Measurements from ENCODE around the gene USP6.
"Not testable (repeated sequence)": the region's sequence is repeated elsewhere in the genome, so short reads cannot be mapped to it uniquely, and the experiment has no call there.

DNA sequence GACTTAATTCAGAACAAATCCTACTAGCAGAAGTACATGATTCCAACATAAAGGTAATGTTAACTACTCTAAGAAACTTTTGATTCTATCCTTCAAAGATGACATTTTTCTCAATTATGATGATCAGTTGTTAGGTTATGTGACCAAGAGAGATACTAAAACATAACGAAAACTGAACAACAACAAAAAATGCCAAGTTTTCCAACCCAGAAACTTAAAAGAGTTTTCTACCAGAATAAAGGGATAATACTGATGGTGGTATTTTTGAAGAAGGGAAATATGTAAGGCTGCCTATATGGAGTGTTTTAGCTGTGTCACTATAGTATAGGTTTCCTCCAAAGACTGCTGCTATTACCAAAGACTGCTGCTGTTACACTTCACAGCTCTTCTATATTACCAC lies 30.3 kb downstream of the USP6 start:
- not testable (repeated sequence) for TF ChIP-seq RAD21 (IDR thresholded peaks at IDR 0.05); TAF1 (conservative IDR thresholded peaks at IDR 0.05); RXRA (IDR thresholded peaks at IDR 0.05); JUND (IDR thresholded peaks at IDR 0.05); SP1 (IDR thresholded peaks at IDR 0.05)
- TF ChIP-seq, protein P1, sequence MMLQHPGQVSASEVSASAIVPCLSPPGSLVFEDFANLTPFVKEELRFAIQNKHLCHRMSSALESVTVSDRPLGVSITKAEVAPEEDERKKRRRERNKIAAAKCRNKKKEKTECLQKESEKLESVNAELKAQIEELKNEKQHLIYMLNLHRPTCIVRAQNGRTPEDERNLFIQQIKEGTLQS (IDR thresholded peaks at IDR 0.05) = not testable (repeated sequence)
- TF ChIP-seq, protein P2, sequence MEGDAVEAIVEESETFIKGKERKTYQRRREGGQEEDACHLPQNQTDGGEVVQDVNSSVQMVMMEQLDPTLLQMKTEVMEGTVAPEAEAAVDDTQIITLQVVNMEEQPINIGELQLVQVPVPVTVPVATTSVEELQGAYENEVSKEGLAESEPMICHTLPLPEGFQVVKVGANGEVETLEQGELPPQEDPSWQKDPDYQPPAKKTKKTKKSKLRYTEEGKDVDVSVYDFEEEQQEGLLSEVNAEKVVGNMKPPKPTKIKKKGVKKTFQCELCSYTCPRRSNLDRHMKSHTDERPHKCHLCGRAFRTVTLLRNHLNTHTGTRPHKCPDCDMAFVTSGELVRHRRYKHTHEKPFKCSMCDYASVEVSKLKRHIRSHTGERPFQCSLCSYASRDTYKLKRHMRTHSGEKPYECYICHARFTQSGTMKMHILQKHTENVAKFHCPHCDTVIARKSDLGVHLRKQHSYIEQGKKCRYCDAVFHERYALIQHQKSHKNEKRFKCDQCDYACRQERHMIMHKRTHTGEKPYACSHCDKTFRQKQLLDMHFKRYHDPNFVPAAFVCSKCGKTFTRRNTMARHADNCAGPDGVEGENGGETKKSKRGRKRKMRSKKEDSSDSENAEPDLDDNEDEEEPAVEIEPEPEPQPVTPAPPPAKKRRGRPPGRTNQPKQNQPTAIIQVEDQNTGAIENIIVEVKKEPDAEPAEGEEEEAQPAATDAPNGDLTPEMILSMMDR (IDR thresholded peaks at IDR 0.05; ENCODE audit: low read depth, low read length, missing input control) = not testable (repeated sequence)
- TF ChIP-seq, protein P3, sequence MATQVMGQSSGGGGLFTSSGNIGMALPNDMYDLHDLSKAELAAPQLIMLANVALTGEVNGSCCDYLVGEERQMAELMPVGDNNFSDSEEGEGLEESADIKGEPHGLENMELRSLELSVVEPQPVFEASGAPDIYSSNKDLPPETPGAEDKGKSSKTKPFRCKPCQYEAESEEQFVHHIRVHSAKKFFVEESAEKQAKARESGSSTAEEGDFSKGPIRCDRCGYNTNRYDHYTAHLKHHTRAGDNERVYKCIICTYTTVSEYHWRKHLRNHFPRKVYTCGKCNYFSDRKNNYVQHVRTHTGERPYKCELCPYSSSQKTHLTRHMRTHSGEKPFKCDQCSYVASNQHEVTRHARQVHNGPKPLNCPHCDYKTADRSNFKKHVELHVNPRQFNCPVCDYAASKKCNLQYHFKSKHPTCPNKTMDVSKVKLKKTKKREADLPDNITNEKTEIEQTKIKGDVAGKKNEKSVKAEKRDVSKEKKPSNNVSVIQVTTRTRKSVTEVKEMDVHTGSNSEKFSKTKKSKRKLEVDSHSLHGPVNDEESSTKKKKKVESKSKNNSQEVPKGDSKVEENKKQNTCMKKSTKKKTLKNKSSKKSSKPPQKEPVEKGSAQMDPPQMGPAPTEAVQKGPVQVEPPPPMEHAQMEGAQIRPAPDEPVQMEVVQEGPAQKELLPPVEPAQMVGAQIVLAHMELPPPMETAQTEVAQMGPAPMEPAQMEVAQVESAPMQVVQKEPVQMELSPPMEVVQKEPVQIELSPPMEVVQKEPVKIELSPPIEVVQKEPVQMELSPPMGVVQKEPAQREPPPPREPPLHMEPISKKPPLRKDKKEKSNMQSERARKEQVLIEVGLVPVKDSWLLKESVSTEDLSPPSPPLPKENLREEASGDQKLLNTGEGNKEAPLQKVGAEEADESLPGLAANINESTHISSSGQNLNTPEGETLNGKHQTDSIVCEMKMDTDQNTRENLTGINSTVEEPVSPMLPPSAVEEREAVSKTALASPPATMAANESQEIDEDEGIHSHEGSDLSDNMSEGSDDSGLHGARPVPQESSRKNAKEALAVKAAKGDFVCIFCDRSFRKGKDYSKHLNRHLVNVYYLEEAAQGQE (IDR thresholded peaks at IDR 0.05) = not testable (repeated sequence)
- TF ChIP-seq, protein P4, sequence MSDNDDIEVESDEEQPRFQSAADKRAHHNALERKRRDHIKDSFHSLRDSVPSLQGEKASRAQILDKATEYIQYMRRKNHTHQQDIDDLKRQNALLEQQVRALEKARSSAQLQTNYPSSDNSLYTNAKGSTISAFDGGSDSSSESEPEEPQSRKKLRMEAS (IDR thresholded peaks at IDR 0.05) = not testable (repeated sequence)
